ENCODE data around the gene TWF2.

Gene TWF2

GRCh38 chr3:52256622-52257021 lies 17.7 kb upstream of the TWF2 start:
- DNase-seq: no peak

- no peak for DNase-seq
These were observed 17.2 kb upstream of the TWF2 start for GRCh38 chr3:52256159-52256558.

- no peak for DNase-seq
These were observed 15.7 kb upstream of the TWF2 start for GRCh38 chr3:52254608-52255007.

DNA sequence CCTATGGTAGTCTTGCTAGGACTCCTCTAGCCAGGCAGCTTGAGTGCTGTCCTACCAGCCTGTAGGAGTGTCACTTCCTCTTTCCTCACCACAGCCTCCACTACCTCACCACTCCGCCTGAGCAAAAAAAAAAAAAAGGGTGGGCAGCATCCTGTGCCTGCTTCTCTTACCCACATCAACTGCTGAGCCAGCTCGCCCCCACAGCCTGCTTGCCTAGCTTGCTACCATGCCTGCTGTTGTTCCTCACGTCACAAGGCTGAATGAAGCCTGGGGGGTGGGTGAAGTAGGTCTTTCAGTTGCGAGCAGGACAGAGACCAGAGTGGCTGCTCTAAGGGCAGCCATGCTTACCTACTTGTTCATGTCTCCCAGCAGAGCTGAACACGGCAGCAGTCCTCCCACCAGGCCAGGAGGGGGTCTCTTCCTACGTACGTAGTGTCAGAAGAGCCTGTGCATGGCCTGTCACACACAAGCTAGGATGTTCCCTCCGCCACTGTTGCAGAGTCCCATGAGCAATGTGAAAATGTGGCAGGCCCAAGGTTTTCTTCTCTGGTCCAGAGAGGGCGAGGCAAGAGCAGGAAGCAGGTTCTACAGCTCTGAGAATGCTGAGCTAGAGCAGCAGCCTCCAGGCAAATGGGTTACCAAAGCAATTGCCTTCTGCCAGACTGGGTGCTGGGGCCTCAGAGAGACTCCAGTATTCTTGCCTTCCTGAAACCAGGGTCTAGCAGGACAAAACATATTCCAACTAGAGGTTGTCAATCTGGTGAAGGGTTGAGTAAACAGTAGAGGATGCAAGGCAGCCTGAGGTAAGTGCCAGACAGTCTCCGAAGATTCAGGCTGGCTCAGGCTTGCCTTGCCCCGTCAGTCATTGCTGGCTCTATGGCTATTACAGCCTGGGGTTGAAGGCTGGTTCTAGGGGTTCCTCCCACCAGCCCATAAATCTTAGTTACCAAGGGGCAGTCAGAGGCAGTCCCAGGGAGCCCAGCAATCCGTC lies 14.7 kb upstream of the TWF2 start:
- DNase-seq: no peak

DNA sequence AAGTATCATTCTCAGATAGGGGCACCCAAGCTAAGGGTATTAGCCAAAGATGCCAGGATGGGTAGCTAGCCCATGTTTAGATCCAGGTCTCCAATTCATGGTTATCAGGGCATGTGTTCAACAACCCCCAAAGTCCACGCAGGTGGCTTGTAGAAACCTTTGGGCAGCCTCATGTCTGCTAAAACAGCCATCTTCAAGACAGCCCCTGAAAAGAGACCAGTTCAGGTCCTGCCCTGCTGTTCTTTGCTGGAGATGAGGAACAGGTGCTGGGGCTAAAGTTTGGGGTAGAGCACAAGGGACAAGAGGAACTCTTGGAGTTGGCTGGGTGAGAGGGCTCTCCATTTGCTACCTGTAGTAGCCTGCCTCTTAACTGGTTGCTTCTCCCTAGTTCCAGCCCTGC lies 11.2 kb upstream of the TWF2 start:
- no peak for DNase-seq

DNA sequence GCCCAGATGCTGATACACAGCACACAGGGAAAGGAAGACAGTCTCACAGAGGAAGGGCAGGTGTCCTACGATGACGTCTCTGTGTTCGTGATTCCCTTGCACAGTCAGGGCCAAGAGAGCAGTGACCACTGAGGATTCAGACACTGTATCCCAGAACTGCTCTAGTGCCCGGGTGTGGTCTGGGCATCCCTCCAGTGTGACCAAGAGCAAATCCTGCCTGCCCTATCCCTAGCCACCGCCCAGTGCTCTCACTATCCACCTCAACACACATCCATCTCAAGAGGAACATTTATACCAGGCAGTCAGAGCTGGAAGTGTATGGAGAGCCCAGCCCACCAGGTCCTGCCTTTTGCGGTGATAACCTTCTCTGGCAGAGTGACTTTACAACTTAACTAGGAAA lies 10.7 kb upstream of the TWF2 start:
- no peak for DNase-seq

DNA sequence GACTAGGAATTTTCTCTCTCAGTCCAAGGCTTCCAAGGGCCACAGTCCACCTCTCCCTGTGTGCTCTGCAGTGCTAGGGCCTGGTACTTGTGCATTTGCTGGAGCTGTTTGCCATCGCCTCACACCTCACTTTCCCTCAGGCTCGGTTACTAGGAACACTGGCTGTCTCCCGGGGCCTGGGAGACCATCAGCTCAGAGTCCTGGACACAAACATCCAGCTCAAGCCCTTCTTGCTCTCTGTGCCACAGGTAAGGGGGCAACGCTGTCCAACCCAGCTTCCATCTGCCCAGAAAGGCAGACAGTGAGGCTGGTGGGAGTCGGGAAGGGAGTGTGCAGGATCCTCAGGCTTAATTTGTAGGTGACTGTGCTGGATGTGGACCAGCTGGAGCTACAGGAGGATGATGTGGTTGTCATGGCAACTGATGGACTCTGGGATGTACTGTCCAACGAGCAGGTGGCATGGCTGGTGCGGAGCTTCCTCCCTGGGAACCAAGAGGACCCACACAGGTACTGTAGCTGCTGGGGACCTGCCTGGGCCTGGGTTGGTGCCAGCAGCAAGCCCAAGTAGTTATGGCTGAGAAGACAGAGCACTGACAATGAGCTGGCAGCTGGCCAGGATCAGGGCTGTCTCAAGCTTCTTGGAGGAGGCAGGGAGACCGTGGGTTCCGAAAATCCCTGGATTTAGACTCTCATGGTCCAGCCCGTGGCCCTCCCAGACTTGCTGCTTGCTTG lies 10.0 kb upstream of the TWF2 start:
- no peak for DNase-seq

- no peak for DNase-seq
These were observed 9.2 kb upstream of the TWF2 start for GRCh38 chr3:52248165-52248541.

DNA sequence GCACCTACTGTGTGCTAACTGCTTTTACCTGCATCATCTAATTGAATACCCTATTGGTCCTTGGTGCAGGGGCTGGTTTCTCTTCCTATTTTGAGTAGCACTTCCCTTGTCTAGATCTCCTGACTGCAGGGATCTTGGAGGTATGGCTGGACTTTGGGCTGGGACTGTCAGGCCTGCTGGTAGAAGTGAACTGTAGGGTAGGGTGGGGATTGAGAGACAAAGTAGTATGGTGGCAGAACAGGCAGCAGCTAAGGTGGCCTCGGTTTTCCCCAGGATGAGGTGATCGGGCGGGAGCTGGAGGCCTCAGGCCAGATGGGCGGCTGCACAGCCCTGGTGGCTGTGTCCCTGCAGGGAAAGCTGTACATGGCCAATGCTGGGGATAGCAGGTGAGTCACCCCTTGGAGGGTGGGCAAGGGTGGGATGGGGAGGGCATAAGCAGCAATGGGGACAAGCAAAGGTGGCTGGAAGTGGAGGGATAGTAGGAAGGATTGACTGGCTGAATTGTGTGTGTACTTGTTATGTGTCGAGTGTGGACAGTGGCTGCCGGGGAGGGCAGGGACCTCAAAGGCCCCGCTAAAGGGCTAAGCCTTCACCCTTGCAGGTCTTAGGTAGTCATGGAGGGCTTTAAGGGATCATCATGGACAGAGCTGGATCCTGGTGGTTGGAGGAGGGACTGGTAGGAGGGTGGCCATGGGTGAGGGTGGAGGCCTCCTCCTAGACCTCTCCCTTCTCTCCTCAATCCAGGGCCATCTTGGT lies 8.6 kb upstream of the TWF2 start:
- no peak for DNase-seq

- no peak for DNase-seq
These were observed 7.9 kb upstream of the TWF2 start for GRCh38 chr3:52246728-52247408.

DNA sequence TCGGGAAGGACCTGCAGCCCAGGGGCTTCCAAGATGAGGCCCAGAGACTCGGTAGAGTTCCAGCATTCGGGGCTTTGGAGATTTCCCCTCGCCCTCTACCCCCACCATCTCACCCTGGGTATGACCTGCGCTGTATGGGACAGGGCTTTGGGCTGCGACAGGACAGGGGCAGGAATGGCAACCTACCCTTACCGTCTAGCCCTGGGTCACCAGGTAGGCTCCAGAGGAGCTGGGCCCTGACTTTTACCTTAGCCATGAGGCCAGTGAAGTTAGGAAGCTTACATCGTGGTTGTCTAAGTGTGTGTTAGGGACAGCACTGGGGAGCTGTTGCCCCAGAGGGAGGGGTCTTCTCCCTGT lies 7.3 kb upstream of the TWF2 start:
- no peak for DNase-seq

- DNase-seq: peak; percentile 90
These were observed 6.6 kb upstream of the TWF2 start, which contains the start of gene PPM1M for GRCh38 chr3:52245322-52246263. PPM1M (plus strand) TSS chr3:52245759; CDS start chr3:52245825, 66 bp downstream.

GRCh38 chr3:52243791-52244628 lies 5.1 kb upstream of the TWF2 start:
- DNase-seq: peak; percentile 63

DNA sequence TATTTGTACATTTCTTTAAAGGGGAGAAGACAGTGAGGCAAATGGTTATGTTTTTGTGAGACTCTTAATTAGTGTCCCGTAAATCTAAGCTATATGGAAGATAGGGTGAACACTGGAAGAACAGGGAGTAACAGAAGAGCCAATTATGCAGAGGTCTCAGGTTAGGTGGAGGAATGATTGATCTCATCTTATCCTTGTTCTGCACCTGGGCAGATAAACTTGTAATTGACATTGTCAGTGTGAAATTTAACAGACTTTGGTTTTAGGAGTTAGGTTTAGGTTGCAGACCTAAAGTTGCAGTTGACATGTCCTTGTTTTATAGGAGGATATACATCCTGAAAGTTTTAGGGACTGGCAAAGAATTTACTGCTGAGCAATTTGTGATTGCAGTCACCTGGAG lies 3.1 kb upstream of the TWF2 start:
- DNase-seq: peak; percentile 10

DNA sequence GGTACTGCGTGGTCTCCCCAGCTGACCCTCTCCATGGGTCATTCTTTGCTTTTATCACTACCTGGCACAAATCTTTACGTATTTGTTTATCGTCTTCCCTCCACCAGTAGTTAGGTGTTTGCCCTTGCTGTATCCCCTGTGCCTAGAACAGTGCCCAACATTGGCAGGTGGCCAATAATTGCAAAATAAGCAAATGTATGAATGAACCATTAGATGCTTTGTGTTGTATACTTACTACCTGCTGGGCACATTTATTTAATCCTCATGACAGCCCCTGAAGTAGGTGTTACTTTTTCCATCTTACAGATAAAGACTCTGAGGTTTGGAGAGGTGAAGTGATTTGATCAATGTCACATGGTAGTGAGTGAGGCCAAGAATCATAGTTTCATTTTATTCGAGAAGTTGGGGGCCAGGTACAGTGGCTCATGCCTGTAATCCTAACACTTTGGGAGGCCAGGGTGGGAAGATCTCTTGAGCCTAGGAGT lies 2.0 kb upstream of the TWF2 start:
- no peak for DNase-seq

DNA sequence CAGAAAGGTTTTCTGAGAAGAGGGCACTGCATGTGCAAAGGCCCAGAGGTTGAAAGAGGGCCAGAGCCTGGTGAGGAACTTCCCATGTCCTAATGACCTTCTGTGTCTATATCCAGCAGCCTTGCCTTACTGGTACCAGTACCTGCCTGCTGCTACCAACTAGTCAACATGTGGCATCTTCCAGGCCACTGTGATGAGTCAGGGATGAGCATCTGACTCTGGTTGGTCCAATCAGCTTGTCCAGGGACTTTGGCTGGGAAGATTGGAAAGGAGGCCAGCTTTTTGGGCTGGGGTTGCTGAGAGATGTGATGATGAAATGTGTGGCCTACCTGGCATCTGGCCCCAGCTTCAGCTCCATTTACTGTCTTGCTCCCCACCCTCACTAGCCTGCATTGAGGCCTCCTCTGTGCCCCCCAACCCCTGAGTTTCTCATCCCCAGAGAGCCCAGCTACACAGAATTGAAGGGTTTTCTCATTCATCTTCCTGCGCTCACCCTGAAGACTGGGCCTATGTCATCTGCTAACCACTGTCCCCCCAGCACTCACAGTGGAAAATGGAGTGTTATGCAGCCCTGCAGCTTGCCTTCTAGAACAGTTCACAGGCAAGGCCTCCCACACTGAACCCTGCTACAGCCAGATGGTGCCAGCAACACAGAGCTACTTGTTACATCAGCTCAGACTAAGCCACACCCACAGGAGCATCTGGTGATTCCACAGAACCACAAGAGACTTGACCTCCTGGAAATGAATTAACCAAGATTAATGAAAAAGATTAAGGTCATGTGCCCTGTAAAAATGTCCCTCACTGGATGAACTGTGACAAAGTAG lies 1.3 kb upstream of the TWF2 start:
- DNase-seq: peak; percentile 43

GRCh38 chr3:52238193-52238760 lies 681 bp downstream of the TWF2 start:
- no peak for DNase-seq

DNA sequence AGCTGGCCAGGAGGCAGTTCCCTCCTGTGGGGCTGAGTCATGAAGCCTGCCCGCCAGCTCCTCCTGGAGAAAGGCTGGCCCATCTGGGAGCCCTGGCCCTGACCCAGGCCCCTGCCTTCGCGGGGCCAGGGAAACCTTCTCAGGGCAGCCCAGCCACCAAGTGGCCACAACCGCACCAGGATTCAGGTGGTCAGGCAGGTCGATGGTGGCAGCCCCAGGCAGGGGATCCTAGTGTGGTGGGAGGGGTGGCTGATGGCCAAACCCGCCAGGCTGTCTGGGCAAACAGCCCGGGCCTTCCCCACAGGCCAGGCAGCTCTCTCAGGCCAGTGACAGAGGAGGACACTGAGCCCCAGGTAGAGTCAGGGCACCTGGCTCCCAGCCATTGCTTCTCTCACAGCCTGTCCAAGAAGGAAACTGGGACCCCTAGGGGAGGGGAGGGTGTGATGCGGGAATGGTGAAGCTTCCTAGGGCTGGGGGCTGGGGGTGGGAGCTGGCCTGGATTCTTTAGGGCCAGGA lies 1.2 kb downstream of the TWF2 start:
- DNase-seq: peak; percentile 99
